NCI-H526 treated with DMSO at 0.1 percent for 48 hours (cell line): ENCODE data around the gene ADGRB2.

Experiments used
- DNase-seq: peaks from one replicate; lab custom pipeline; 2025; lab: John Stamatoyannopoulos, UW

ADGRB2 gene

GRCh38 chr1:31763671-31764311 is 349 bp downstream of the ADGRB2 start:
- no peak for DNase-seq

GRCh38 chr1:31762726-31763670 is 1.1 kb downstream of the ADGRB2 start:
- peak; percentile 55 for DNase-seq

GRCh38 chr1:31762323-31762722 is 1.8 kb downstream of the ADGRB2 start:
- DNase-seq = no peak

- no peak for DNase-seq
Measured at GRCh38 chr1:31761883-31762282, 2.3 kb downstream of the ADGRB2 start.

- no peak for DNase-seq
Measured at GRCh38 chr1:31760471-31761470, 3.4 kb downstream of the ADGRB2 start.

GRCh38 chr1:31759298-31760023 is 4.7 kb downstream of the ADGRB2 start:
- DNase-seq = no peak

GRCh38 chr1:31758823-31759222 is 5.3 kb downstream of the ADGRB2 start:
- no peak for DNase-seq

GRCh38 chr1:31757989-31758388 is 6.2 kb downstream of the ADGRB2 start:
- no peak for DNase-seq

- no peak for DNase-seq
Measured at GRCh38 chr1:31757204-31757679, 6.9 kb downstream of the ADGRB2 start.

GRCh38 chr1:31756578-31756977 is 7.6 kb downstream of the ADGRB2 start:
- no peak for DNase-seq

- no peak for DNase-seq
Measured at GRCh38 chr1:31755850-31756492, 8.2 kb downstream of the ADGRB2 start.

GRCh38 chr1:31755197-31755611 is 8.9 kb downstream of the ADGRB2 start:
- DNase-seq = no peak

GRCh38 chr1:31754397-31754796 is 9.7 kb downstream of the ADGRB2 start:
- DNase-seq = no peak

- no peak for DNase-seq
Measured at GRCh38 chr1:31753707-31754349, 10.3 kb downstream of the ADGRB2 start.

GRCh38 chr1:31752952-31753475 is 11.1 kb downstream of the ADGRB2 start:
- DNase-seq = no peak

- no peak for DNase-seq
Measured at GRCh38 chr1:31752258-31752657, 11.9 kb downstream of the ADGRB2 start.

GRCh38 chr1:31751822-31752241 is 12.3 kb downstream of the ADGRB2 start:
- DNase-seq = no peak

GRCh38 chr1:31750858-31751510 is 13.2 kb downstream of the ADGRB2 start:
- no peak for DNase-seq
